H1 (cell line): ENCODE results near the gene SRPRA. TPM values are rescaled to one million over a fixed set of nuclear protein-coding genes. Genes with fewer than 3 reads are reported as not detected.

Source experiments
- CHD1 ChIP-seq: IDR thresholded peaks from 2 replicates; pipeline ENCODE4 v1.6.1; 2012; ENCODE audit warnings: low read depth, low read length, improper control_type of control experiment
- EP300 ChIP-seq, 2 experiments: IDR thresholded peaks; 1 replicate in 1 of 2; 2 replicates in 1 of 2; pipeline ENCODE4 v1.6.1; 2011 to 2012; ENCODE audit warnings: low read depth in 2 of 2, low read length in 2 of 2, mild to moderate bottlenecking in 2 of 2, borderline replicate concordance in 1 of 2, inconsistent platforms in 1 of 2, moderate library complexity in 1 of 2
- SIN3A ChIP-seq, 2 experiments: IDR thresholded peaks in 1 of 2; conservative IDR thresholded peaks in 1 of 2; 2 replicates each; pipeline ENCODE4 v1.6.1; 2011 to 2012; ENCODE audit warnings: low read length in 2 of 2, improper control_type of control experiment in 1 of 2, low read depth in 1 of 2, mild to moderate bottlenecking in 1 of 2
- SIX5 ChIP-seq: IDR thresholded peaks from 2 replicates; pipeline ENCODE4 v1.6.1; 2011; ENCODE audit warnings: mild to moderate bottlenecking, low read depth, low read length
- TAF7 ChIP-seq: optimal IDR thresholded peaks from 2 replicates; pipeline ENCODE3; 2011; ENCODE audit warnings: low read depth, mild to moderate bottlenecking, inconsistent platforms, low read length, moderate library complexity, borderline replicate concordance
- TEAD4 ChIP-seq: IDR thresholded peaks from 2 replicates; pipeline ENCODE4 v1.6.1; 2012; ENCODE audit warnings: low read depth, low read length, inconsistent platforms, mixed read lengths
- ZNF274 ChIP-seq: IDR thresholded peaks from 2 replicates; pipeline ENCODE4 v1.7.0; 2012; ENCODE audit warnings: low read length, borderline replicate concordance; ENCODE audit errors: extremely low read depth
- polyA plus RNA-seq, 7 experiments: library from polyadenylated mRNA; depleted of rRNA in 3 of 7; stranded (reverse) in 5 of 7; unstranded in 2 of 7; fragments of >200 nt in 5 of 7; fragments of 200-250 nt in 2 of 7; gene quantifications; 1 replicate in 5 of 7; 2 replicates in 1 of 7; 4 replicates in 1 of 7; pipeline versions ENCODE4 v1.2.1 to v1.2.3, GENCODE V29; 2011 to 2013; ENCODE audit warnings: missing spikeins in 2 of 7, mixed read lengths in 2 of 7
- total RNA-seq: library from RNA; stranded (reverse); fragmentation: NEBNext Ultra II Directional; extraction: Animal tissue kit (Norgen Biotek cat#: 25700); gene quantifications from 2 replicates; pipeline ENCODE4 v1.2.1, GENCODE V29; 2021
- TF ChIP-seq, protein P1 (sequence below): fragments of 300-600 bp; sonication (generic); IDR thresholded peaks from 2 replicates; pipeline ENCODE4 v1.7.1; 2012; ENCODE audit warnings: low read length, moderate library complexity, mild to moderate bottlenecking, inconsistent platforms; ENCODE audit not compliant: insufficient replicate concordance

Gene SRPRA
- total and polyA plus RNA-seq, 2 of the 8 experiments (the other 6 are each of a cell fraction or from before 2014, with no cell fraction given), result 57.6 to 62.0 TPM

DNA sequence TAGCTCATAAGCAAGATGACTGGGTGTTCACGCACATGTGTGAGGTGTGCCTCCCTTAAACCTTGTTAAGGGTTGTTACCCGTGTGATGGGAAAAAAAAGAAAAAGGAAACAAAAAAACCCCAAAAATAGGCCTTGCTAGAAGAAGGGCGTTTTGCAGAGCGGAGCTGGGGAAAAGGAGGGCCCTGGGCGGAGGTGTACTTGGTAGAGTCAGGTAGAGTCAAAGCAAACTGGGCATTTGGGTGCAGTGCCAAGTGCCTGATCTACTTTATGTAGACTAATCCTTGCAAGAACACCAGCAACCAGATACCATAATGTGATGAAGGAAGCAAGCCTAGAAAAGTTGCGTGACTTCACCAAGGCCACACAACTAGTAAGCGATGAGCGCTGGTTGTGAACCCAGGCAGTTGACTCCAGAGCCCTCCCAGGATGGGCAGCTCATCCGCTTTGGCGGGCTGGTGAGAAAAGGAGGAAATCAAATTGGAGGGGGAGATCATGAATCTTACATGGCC, 13.0 kb upstream of the SRPRA start (continued):
- TF ChIP-seq, protein P1, sequence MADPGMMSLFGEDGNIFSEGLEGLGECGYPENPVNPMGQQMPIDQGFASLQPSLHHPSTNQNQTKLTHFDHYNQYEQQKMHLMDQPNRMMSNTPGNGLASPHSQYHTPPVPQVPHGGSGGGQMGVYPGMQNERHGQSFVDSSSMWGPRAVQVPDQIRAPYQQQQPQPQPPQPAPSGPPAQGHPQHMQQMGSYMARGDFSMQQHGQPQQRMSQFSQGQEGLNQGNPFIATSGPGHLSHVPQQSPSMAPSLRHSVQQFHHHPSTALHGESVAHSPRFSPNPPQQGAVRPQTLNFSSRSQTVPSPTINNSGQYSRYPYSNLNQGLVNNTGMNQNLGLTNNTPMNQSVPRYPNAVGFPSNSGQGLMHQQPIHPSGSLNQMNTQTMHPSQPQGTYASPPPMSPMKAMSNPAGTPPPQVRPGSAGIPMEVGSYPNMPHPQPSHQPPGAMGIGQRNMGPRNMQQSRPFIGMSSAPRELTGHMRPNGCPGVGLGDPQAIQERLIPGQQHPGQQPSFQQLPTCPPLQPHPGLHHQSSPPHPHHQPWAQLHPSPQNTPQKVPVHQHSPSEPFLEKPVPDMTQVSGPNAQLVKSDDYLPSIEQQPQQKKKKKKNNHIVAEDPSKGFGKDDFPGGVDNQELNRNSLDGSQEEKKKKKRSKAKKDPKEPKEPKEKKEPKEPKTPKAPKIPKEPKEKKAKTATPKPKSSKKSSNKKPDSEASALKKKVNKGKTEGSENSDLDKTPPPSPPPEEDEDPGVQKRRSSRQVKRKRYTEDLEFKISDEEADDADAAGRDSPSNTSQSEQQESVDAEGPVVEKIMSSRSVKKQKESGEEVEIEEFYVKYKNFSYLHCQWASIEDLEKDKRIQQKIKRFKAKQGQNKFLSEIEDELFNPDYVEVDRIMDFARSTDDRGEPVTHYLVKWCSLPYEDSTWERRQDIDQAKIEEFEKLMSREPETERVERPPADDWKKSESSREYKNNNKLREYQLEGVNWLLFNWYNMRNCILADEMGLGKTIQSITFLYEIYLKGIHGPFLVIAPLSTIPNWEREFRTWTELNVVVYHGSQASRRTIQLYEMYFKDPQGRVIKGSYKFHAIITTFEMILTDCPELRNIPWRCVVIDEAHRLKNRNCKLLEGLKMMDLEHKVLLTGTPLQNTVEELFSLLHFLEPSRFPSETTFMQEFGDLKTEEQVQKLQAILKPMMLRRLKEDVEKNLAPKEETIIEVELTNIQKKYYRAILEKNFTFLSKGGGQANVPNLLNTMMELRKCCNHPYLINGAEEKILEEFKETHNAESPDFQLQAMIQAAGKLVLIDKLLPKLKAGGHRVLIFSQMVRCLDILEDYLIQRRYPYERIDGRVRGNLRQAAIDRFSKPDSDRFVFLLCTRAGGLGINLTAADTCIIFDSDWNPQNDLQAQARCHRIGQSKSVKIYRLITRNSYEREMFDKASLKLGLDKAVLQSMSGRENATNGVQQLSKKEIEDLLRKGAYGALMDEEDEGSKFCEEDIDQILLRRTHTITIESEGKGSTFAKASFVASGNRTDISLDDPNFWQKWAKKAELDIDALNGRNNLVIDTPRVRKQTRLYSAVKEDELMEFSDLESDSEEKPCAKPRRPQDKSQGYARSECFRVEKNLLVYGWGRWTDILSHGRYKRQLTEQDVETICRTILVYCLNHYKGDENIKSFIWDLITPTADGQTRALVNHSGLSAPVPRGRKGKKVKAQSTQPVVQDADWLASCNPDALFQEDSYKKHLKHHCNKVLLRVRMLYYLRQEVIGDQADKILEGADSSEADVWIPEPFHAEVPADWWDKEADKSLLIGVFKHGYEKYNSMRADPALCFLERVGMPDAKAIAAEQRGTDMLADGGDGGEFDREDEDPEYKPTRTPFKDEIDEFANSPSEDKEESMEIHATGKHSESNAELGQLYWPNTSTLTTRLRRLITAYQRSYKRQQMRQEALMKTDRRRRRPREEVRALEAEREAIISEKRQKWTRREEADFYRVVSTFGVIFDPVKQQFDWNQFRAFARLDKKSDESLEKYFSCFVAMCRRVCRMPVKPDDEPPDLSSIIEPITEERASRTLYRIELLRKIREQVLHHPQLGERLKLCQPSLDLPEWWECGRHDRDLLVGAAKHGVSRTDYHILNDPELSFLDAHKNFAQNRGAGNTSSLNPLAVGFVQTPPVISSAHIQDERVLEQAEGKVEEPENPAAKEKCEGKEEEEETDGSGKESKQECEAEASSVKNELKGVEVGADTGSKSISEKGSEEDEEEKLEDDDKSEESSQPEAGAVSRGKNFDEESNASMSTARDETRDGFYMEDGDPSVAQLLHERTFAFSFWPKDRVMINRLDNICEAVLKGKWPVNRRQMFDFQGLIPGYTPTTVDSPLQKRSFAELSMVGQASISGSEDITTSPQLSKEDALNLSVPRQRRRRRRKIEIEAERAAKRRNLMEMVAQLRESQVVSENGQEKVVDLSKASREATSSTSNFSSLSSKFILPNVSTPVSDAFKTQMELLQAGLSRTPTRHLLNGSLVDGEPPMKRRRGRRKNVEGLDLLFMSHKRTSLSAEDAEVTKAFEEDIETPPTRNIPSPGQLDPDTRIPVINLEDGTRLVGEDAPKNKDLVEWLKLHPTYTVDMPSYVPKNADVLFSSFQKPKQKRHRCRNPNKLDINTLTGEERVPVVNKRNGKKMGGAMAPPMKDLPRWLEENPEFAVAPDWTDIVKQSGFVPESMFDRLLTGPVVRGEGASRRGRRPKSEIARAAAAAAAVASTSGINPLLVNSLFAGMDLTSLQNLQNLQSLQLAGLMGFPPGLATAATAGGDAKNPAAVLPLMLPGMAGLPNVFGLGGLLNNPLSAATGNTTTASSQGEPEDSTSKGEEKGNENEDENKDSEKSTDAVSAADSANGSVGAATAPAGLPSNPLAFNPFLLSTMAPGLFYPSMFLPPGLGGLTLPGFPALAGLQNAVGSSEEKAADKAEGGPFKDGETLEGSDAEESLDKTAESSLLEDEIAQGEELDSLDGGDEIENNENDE, result no peak
- TF ChIP-seq TAF7 (no peak), TEAD4 (no peak), SIN3A (conservative IDR thresholded peaks at IDR 0.05 in 1 of 2, IDR thresholded peaks at IDR 0.05 in 1 of 2; ENCODE audit: low read depth in 1 of 2, low read length in 2 of 2) (no peak), SIX5 (no peak), ZNF274 (no peak), CHD1 (no peak), EP300 (IDR thresholded peaks at IDR 0.05; ENCODE audit: borderline replicate concordance in 1 of 2, low read depth in 2 of 2, low read length in 2 of 2) (no peak)
